PFSK-1 (cell line): ENCODE data around the gene MFN2.

Source experiments
- FOXP2 ChIP-seq: optimal IDR thresholded peaks from 2 replicates; pipeline ENCODE3; 2011; ENCODE audit warnings: borderline replicate concordance, control low read depth, inconsistent platforms; ENCODE audit not compliant: insufficient read depth; ENCODE audit errors: extremely low read length, extremely low read depth
- POLR2AphosphoS5 ChIP-seq: IDR thresholded peaks from 2 replicates; pipeline ENCODE4 v1.6.1; 2012; ENCODE audit warnings: low read depth, mild to moderate bottlenecking, control low read depth, low read length, moderate library complexity
- SIN3A ChIP-seq: IDR thresholded peaks from 2 replicates; pipeline ENCODE4 v1.6.1; 2012; ENCODE audit warnings: mild to moderate bottlenecking, low read length, moderate library complexity, borderline replicate concordance; ENCODE audit not compliant: insufficient read depth
- TAF1 ChIP-seq: IDR thresholded peaks from 2 replicates; pipeline ENCODE4 v1.6.1; 2012; ENCODE audit warnings: low read length, control low read depth, borderline replicate concordance; ENCODE audit not compliant: insufficient read depth
- TF ChIP-seq, protein P1 (sequence below), 2 experiments: IDR thresholded peaks; 2 replicates each; pipeline versions ENCODE4 v1.6.1 to v1.8.0; 2011 to 2012; ENCODE audit warnings: low read depth in 2 of 2, low read length in 2 of 2, control low read depth in 1 of 2, inconsistent platforms in 1 of 2, mild to moderate bottlenecking in 1 of 2, moderate library complexity in 1 of 2; ENCODE audit not compliant: insufficient read depth in 1 of 2

The MFN2 gene

DNA sequence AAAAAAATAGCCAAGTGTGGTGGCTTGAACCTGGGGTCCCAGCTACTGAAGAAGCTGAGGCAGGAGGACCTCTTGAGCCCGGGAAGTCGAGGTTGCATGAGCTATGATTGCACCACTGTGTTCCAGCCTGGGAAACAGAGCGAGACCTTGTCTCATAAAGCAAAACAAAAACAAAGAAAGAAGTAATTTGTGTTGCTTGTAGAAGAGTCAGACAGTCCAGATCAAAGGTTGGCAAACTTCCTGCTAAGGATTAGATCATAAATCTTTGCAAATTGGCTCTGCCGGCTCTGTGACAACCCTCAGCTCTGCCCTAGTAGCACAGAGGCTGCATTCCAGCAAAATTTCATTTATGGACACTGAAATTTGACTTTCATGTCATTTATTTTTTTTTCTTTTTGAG is 19.0 kb upstream of the MFN2 start:
- TF ChIP-seq, protein P1, sequence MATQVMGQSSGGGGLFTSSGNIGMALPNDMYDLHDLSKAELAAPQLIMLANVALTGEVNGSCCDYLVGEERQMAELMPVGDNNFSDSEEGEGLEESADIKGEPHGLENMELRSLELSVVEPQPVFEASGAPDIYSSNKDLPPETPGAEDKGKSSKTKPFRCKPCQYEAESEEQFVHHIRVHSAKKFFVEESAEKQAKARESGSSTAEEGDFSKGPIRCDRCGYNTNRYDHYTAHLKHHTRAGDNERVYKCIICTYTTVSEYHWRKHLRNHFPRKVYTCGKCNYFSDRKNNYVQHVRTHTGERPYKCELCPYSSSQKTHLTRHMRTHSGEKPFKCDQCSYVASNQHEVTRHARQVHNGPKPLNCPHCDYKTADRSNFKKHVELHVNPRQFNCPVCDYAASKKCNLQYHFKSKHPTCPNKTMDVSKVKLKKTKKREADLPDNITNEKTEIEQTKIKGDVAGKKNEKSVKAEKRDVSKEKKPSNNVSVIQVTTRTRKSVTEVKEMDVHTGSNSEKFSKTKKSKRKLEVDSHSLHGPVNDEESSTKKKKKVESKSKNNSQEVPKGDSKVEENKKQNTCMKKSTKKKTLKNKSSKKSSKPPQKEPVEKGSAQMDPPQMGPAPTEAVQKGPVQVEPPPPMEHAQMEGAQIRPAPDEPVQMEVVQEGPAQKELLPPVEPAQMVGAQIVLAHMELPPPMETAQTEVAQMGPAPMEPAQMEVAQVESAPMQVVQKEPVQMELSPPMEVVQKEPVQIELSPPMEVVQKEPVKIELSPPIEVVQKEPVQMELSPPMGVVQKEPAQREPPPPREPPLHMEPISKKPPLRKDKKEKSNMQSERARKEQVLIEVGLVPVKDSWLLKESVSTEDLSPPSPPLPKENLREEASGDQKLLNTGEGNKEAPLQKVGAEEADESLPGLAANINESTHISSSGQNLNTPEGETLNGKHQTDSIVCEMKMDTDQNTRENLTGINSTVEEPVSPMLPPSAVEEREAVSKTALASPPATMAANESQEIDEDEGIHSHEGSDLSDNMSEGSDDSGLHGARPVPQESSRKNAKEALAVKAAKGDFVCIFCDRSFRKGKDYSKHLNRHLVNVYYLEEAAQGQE (IDR thresholded peaks at IDR 0.05; ENCODE audit: insufficient read depth in 1 of 2, low read depth in 2 of 2, low read length in 2 of 2) = no peak
- no peak for TF ChIP-seq FOXP2
- TF ChIP-seq POLR2AphosphoS5 = no peak
- no peak for TF ChIP-seq SIN3A
- no peak for TF ChIP-seq TAF1

DNA sequence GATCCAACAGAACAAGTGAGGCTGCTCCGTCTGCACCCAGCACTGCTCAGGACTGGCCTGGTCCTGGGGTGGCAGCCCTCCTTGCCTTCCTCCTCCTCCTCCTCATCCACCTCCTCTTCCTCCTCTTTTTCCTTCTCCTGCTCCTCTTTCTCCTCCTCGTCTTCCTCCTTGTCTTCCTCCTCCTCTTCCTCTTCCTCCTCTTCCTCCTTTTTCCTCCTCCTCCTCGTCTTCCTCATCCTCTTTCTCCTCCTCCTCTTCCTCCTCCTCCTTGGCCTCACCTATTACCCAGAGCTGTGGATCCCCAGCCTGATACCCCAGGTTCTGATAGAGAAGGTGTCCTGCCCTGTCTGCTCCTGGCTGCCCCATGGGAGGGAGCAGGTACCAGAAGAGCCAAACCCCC is 16.6 kb upstream of the MFN2 start:
- no peak for TF ChIP-seq POLR2AphosphoS5
- no peak for TF ChIP-seq FOXP2
- no peak for TF ChIP-seq SIN3A
- TF ChIP-seq, protein P1 (IDR thresholded peaks at IDR 0.05; ENCODE audit: insufficient read depth in 1 of 2, low read depth in 2 of 2, low read length in 2 of 2) = no peak

DNA sequence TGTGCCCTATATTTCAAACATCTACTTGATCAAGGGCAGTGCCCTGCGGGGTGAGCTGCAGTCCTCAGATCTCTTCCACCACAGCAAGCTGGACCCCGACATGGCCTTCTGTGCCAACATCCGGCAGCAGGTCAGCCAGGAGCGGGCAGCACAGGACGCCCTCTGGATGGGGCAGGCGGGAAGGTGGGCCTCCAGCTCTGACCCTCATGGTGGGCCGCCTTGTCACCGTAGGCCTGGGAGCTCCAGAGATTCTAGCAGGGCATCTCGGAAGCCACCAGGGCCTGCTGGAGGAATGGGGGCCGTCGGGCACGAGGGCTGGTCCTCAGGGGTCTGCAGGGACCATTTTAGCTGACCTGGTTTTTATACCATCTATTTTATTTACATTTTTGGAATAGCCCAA is 15.6 kb upstream of the MFN2 start:
- TF ChIP-seq TAF1 (no peak), SIN3A (no peak), FOXP2 (no peak), POLR2AphosphoS5 (no peak)
- TF ChIP-seq, protein P1 (IDR thresholded peaks at IDR 0.05; ENCODE audit: insufficient read depth in 1 of 2, low read depth in 2 of 2, low read length in 2 of 2) = no peak

DNA sequence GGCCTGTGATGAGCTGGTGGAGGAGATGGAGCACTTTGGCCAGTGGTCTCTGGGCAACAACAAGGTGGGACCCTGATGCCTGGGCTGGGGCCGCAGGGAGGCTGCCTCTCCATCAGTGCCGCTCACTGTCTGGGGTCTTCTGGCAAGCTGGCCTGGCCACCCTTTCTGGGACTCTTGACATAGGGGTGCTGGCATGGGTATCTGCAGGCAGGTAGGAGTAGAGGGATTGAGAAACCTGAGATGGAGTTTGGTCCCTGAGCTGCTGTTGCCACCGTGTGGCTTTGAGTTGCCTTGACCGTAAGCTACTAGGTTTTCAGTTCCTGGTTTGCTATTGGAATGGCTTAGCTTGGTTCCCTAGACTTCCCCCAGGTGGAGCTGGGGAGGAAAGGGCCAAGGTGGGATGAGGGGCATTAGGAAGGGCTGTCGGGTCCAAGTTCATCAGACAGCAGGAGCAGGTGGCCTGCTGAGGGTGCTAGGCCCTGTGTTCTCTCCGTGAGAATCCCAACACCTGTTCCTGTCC is 13.2 kb upstream of the MFN2 start:
- TF ChIP-seq, protein P1 (IDR thresholded peaks at IDR 0.05; ENCODE audit: insufficient read depth in 1 of 2, low read depth in 2 of 2, low read length in 2 of 2) = no peak
- TF ChIP-seq FOXP2 (no peak), TAF1 (no peak), POLR2AphosphoS5 (no peak), SIN3A (no peak)
